ENCODE measurements around the gene CRYZ. TPM values are rescaled to one million over a fixed set of nuclear protein-coding genes. Genes with fewer than 3 reads are reported as not detected.

Gene CRYZ
- total RNA-seq, 1 donor from 2014 or later: 31.8 TPM

- Mint-ChIP-seq H3K27ac (no peak overlapping the region), H3K27me3 (no peaks in the 10 kb centered on the region), H3K36me3 (ENCODE audit: low read depth) (no peaks in the 10 kb centered on the region), H3K4me1 (no peaks in the 10 kb centered on the region), H3K4me3 (no peak overlapping the region), H3K9me3 (no peaks in the 10 kb centered on the region)
- ATAC-seq (ENCODE audit: low read depth): no peak
- CTCF ChIA-PET: interaction anchor here (0.7 to 2.0 kb wide), 9 partner anchors 9 to 850 kb away, joined by 3 to 11 read pairs (median 5); partner anchors contain the start of gene TYW3
- POLR2A ChIA-PET: no interaction called here
- intact Hi-C loops (cut with micrococcal nuclease): loop anchor here (1.0 kb wide), 1 partner anchor 186 kb away; no protein-coding TSS in a partner anchor
- TF ChIP-seq CTCF (IDR thresholded peaks at IDR 0.05): no peak
- no peak for DNase-seq
Measured at GRCh38 chr1:74690364-74690696, 42.5 kb downstream of the CRYZ start.

DNA sequence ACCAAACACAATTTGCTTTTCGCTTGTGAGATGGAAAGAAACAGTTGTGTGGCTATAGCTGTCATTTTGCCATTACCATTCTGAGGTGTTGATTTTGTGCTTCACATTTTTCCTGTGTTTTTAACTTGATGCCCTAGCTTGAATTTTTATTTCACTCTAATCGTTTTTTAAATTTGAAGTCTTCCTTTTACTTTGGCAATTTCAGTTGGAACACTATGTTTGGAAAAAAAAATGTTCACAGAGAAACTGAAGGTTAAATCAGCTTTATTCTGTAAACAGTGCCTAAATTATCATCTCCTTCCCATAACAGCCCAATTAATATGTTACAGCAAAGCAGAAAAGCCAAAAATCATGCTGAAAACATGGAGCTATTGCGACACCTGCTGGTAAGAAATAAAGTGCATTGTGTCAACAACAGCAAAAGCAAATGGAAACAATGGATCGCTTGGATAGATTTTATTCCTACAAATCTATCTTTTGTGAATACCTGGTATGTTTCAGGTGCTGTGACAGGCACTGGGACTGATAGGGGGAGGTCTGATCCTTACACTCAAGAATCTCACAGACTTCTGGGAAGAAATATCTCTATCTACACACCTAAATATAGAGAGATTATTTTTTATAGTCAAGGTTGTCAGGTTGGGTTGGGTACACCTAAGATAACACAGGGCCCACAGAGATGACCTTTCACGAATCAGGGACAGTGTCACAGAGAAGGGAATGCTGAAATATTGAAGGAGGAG, 43.1 kb downstream of the CRYZ start:
- peak; percentile 21 for TF ChIP-seq CTCF (IDR thresholded peaks at IDR 0.05)
- no peak for DNase-seq
- no peak overlapping the region for H3K4me3 Mint-ChIP-seq

DNA sequence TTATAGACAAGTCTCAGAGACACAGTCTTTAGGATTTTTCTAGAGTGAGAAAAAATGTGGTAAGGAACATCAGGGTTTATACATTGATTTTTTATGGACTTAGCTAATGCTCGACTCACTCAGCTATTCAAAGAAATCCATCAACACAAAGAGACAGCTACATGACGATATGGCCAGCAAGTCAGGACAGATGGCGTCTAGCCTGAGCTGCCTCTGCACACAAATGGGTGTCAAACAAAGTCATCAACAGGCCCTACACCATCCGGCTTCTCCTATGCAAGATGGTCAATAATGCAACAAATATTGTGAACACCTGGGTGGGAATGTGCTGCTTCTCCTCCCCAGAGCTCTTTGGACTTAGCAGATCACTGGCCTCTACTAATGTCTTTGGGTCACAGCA, 45.9 kb downstream of the CRYZ start:
- ATAC-seq (ENCODE audit: low read depth) (no peak), DNase-seq (no peak)
- H3K27ac Mint-ChIP-seq: no peak overlapping the region
- TF ChIP-seq CTCF (IDR thresholded peaks at IDR 0.05): no peak
- H3K4me3 Mint-ChIP-seq: no peak overlapping the region
- ChIA-PET CTCF (no interaction called here), POLR2A (no interaction called here)
- peaks cover 1% of the 10 kb centered on the region for H3K4me1 Mint-ChIP-seq
- H3K9me3 Mint-ChIP-seq: no peaks in the 10 kb centered on the region
- intact Hi-C loops (cut with micrococcal nuclease): no loop called here
- H3K36me3 Mint-ChIP-seq (ENCODE audit: low read depth): no peaks in the 10 kb centered on the region
- H3K27me3 Mint-ChIP-seq: no peaks in the 10 kb centered on the region

More for the DNA sequence above, 43.1 kb downstream of the CRYZ start:
- ChIA-PET CTCF (interaction anchor here (0.7 to 2.0 kb wide), 15 partner anchors 9 to 850 kb away, joined by 3 to 11 read pairs (median 4); no protein-coding TSS in a partner anchor), POLR2A (no interaction called here)
- Mint-ChIP-seq H3K36me3 (ENCODE audit: low read depth) (no peaks in the 10 kb centered on the region), H3K4me1 (no peaks in the 10 kb centered on the region), H3K27ac (no peak overlapping the region), H3K27me3 (no peaks in the 10 kb centered on the region), H3K9me3 (no peaks in the 10 kb centered on the region)
- intact Hi-C loops (cut with micrococcal nuclease): loop anchor here (1.0 kb wide), 2 partner anchors 185 to 220 kb away; no protein-coding TSS in a partner anchor
- no peak for ATAC-seq (ENCODE audit: low read depth)

DNA sequence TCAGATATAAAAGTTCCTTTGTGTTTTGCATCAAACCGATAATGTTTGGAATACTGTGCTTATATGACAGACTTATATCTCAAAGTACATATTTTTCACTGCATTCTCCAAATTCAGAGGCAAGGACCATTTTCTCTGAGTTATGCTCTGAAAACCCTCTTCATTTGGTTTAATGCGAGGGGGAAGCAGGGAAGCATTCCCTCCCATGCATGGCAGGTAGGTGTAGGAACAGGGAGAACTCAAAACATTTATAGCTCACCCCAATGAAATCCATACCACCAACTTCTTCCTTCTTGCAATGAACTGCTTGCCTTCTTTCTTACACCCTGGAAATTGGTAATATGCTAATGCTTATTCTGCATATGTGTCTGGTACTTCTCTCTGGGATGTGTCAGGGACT, 48.5 kb downstream of the CRYZ start:
- no peak for ATAC-seq (ENCODE audit: low read depth)
- no peak for DNase-seq
- CTCF ChIA-PET: no interaction called here
- no peak overlapping the region for H3K27ac Mint-ChIP-seq
- no peaks in the 10 kb centered on the region for H3K27me3 Mint-ChIP-seq
- H3K4me3 Mint-ChIP-seq: no peak overlapping the region
- no peaks in the 10 kb centered on the region for H3K9me3 Mint-ChIP-seq
- POLR2A ChIA-PET: no interaction called here
- peaks cover 12% of the 10 kb centered on the region for H3K4me1 Mint-ChIP-seq
- H3K36me3 Mint-ChIP-seq (ENCODE audit: low read depth): no peaks in the 10 kb centered on the region
- no peak for TF ChIP-seq CTCF (IDR thresholded peaks at IDR 0.05)
- intact Hi-C loops (cut with micrococcal nuclease): no loop called here

GRCh38 chr1:74683656-74684055, 49.2 kb downstream of the CRYZ start:
- POLR2A ChIA-PET: no interaction called here
- intact Hi-C loops (cut with micrococcal nuclease): no loop called here
- Mint-ChIP-seq H3K9me3 (no peaks in the 10 kb centered on the region), H3K27ac (no peak overlapping the region), H3K27me3 (no peaks in the 10 kb centered on the region), H3K36me3 (ENCODE audit: low read depth) (no peaks in the 10 kb centered on the region), H3K4me3 (no peak overlapping the region), H3K4me1 (peaks cover 12% of the 10 kb centered on the region)
- CTCF ChIA-PET: no interaction called here
- no peak for ATAC-seq (ENCODE audit: low read depth)
- no peak for DNase-seq
- TF ChIP-seq CTCF (IDR thresholded peaks at IDR 0.05): no peak
